Left lung (tissue), 10 donors: ENCODE results near the gene ATF1. TPM values are rescaled to one million over a fixed set of nuclear protein-coding genes. Genes with fewer than 3 reads are reported as not detected.
"Not testable (repeated sequence)": the region's sequence is repeated elsewhere in the genome, so short reads cannot be mapped to it uniquely, and the experiment has no call there.

Experiments used
- ATAC-seq: fragments of 200-7000 bp; cut with Tn5 transposase; one replicate; pipeline ENCODE4 v1.9.1; 2020; ENCODE audit warnings: moderate library complexity
- DNase-seq, 4 donors: peaks; one replicate each; pipeline ENCODE4 v3.0.0-alpha.2; 2013 to 2020
- H3K27ac ChIP-seq, 2 donors: fragments of 200-600 bp; sonication (generic) in 1 of 2; one replicate each; pipeline versions ENCODE4 v1.5.0 to v1.8.0; 2020 to 2021
- H3K27me3 ChIP-seq, 2 donors: fragments of 200-600 bp; sonication (generic) in 1 of 2; one replicate each; pipeline versions ENCODE4 v1.5.0 to v1.8.0; 2020 to 2021
- H3K36me3 ChIP-seq, 2 donors: fragments of 200-600 bp; sonication (generic) in 1 of 2; one replicate each; pipeline versions ENCODE4 v1.5.0 to v1.8.0; 2020 to 2021
- H3K4me1 ChIP-seq, 2 donors: fragments of 200-600 bp; one replicate each; pipeline ENCODE4 v1.8.0; 2021
- H3K4me3 ChIP-seq, 2 donors: fragments of 200-600 bp; sonication (generic) in 1 of 2; one replicate each; pipeline versions ENCODE4 v1.5.0 to v1.8.0; 2020 to 2021; ENCODE audit warnings: mild to moderate bottlenecking in 1 of 2
- H3K9me3 ChIP-seq, 2 donors: fragments of 200-600 bp; sonication (generic) in 1 of 2; one replicate each; pipeline versions ENCODE4 v1.5.0 to v1.8.0; 2020 to 2021
- intact Hi-C, 2 donors: fragments of 100-400 bp; cut with DNase I; formaldehyde crosslinking; loops; one replicate each; pipeline versions ENCODE4 v1.11.2 to v1.14.2; 2022
- polyA plus RNA-seq, 6 donors: library from polyadenylated mRNA; unstranded; fragments of 120-200 nt; gene quantifications; one replicate each; pipeline ENCODE4 v1.2.1, GENCODE V29; 2013; ENCODE audit not compliant: insufficient read length in 6 of 6
- total RNA-seq, 2 donors: library from RNA; stranded (reverse); fragmentation: NEBNext Ultra II Directional; extraction: Animal tissue kit (Norgen Biotek cat#: 25700); gene quantifications; one replicate each; pipeline ENCODE4 v1.2.1, GENCODE V29; 2021
- TF ChIP-seq, protein P1 (sequence below), 2 donors: fragments of 200-600 bp; sonication (generic) in 1 of 2; IDR thresholded peaks; one replicate each; pipeline versions ENCODE4 v1.5.0 to v1.8.0; 2021; ENCODE audit warnings: antibody characterized with exemption in 2 of 2
- donor health status: DM: no; HTN: yes; CAD: no.
- donor health status: DM: no; HTN: no; CAD: no.

ATF1 gene
- total and polyA plus RNA-seq, 8 donors: 33.0 to 56.4 (median 45.9) TPM

DNA sequence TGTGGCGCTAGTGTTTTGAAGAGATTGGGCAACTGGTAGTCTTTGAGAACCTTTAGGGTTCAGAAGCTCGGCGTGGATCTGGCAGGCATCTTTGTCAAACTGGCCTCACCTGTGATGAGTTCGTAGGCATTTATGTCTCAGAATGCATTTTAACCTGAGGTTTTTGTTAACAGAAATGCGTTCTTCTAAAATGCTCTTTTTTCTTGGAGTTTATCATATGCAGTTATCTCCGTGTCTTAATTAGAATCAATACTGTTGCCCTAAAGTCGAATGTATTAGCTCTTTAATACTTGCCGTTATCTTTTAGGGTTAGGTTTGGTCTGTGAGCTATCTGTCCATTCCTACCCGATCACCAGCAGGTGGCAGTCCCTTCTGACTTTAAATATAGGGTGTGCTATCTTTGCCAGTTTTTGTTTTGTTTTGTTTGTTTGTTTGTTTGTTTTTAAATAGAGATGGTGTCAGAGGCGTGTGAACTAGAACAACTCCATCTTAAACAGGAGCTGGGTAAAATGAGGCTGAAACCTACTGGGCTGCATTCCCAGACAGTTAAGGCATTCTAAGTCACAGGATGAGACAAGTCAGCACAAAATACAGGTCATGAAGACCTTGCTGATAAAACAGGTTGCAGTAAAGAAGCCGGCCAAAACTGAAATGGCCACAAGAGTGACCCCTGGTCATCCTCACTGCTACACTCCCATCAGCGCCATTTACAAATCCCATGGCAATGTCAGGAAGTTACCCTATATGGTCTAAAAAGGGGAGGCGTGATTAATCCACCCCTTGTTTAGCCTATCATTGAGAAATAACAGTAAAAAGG, 1.4 kb downstream of the ATF1 start:
- TF ChIP-seq, protein P1, sequence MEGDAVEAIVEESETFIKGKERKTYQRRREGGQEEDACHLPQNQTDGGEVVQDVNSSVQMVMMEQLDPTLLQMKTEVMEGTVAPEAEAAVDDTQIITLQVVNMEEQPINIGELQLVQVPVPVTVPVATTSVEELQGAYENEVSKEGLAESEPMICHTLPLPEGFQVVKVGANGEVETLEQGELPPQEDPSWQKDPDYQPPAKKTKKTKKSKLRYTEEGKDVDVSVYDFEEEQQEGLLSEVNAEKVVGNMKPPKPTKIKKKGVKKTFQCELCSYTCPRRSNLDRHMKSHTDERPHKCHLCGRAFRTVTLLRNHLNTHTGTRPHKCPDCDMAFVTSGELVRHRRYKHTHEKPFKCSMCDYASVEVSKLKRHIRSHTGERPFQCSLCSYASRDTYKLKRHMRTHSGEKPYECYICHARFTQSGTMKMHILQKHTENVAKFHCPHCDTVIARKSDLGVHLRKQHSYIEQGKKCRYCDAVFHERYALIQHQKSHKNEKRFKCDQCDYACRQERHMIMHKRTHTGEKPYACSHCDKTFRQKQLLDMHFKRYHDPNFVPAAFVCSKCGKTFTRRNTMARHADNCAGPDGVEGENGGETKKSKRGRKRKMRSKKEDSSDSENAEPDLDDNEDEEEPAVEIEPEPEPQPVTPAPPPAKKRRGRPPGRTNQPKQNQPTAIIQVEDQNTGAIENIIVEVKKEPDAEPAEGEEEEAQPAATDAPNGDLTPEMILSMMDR (IDR thresholded peaks at IDR 0.05): peak; percentile 59 to 60
- no peaks in the 10 kb centered on the region for H3K9me3 ChIP-seq
- peak overlapping the region; percentile 96 to 97 for H3K27ac ChIP-seq
- ATAC-seq: peak; percentile 50
- peak overlapping the region; percentile 97 to 99 for H3K4me3 ChIP-seq
- peaks cover 7 to 45% of the 10 kb centered on the region in 2 donors for H3K4me1 ChIP-seq
- peak in 2 of 4 donors; percentile 36 to 57 for DNase-seq
- no peaks in the 10 kb centered on the region for H3K27me3 ChIP-seq
- intact Hi-C loops: no loop called here
- peaks cover 0 to 2% of the 10 kb centered on the region in 2 donors for H3K36me3 ChIP-seq

DNA sequence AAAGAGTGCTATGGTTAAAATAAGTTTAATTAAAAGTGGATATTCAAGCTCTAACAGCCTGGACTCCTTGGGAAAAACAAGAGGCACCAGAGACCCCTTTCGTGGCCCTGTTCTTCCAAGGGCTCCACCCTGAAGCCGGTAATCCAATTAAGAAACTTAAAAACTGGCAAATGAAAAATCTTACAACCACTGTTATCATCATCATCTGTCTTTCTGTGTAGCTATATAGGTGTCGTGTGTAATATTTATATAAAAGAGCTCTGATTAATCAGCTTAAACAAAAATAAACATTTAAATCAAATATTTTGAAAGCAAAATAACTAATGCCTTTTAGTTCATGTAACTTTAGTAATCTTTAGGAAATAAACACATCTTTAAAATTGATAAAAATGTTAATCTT, 4.5 kb downstream of the ATF1 start:
- H3K4me1 ChIP-seq: peaks cover 3 to 24% of the 10 kb centered on the region in 2 donors
- DNase-seq (no peak), ATAC-seq (no peak)
- intact Hi-C loops: no loop called here
- H3K36me3 ChIP-seq: peaks cover 0 to 17% of the 10 kb centered on the region in 2 donors
- no peaks in the 10 kb centered on the region for H3K27me3 ChIP-seq
- TF ChIP-seq, protein P1 (IDR thresholded peaks at IDR 0.05): no peak
- H3K4me3 ChIP-seq: no peak overlapping the region
- H3K27ac ChIP-seq: peak overlapping the region; percentile 9 to 10
- H3K9me3 ChIP-seq: no peaks in the 10 kb centered on the region

DNA sequence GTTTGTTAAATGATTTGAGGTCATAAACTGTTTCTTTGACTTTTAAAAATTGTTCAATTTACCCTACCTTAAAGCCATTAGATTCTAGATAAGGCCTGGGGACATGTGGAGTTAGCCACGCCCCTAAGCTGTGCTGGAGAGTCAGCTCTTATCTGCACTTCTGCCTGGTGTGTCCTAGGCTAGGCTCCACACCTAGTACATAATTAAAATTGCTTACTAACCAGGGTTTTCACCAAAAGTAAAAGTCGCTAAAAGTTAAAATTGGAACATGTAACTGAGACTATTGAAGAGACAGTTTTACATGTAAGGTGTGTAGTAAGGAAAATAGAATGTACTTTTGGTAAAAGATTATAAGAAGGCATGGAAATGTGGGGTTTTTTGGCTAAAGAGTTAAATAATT, 4.9 kb downstream of the ATF1 start:
- H3K4me3 ChIP-seq, H3K9me3 ChIP-seq, intact Hi-C loops, H3K27me3 ChIP-seq, DNase-seq, H3K27ac ChIP-seq: not testable (repeated sequence)
- Histone ChIP-seq H3K4me1 (peaks cover 3 to 24% of the 10 kb centered on the region in 2 donors), H3K36me3 (peaks cover 0 to 17% of the 10 kb centered on the region in 2 donors)
- ATAC-seq: peak; percentile 15

DNA sequence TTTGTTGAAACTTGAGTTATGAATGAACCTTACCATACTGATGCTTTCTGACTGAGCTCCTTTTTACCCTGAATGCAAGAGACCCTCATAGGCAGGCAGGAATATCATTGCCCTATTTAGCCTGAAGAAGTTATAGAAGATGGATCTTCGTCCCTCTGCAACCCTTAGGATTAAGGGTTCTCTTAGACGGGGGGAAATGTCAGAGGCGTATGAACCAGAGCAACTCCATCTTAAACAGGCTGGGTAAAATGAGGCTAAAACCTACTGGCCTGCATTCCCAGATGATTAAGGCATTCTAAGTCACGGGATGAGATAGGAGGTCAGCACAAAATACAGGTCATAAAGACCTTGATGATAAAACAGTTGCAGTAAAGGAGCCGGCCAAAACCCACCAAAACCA, 7.5 kb downstream of the ATF1 start:
- no peak for DNase-seq
- H3K27ac ChIP-seq: no peak overlapping the region
- peaks cover 0 to 17% of the 10 kb centered on the region in 2 donors for H3K36me3 ChIP-seq
- ATAC-seq: no peak
- H3K4me3 ChIP-seq: no peak overlapping the region
- H3K4me1 ChIP-seq: peaks cover 3 to 8% of the 10 kb centered on the region in 2 donors
- H3K9me3 ChIP-seq: no peaks in the 10 kb centered on the region
- TF ChIP-seq, protein P1 (IDR thresholded peaks at IDR 0.05): no peak
- no peaks in the 10 kb centered on the region for H3K27me3 ChIP-seq
- intact Hi-C loops: no loop called here

DNA sequence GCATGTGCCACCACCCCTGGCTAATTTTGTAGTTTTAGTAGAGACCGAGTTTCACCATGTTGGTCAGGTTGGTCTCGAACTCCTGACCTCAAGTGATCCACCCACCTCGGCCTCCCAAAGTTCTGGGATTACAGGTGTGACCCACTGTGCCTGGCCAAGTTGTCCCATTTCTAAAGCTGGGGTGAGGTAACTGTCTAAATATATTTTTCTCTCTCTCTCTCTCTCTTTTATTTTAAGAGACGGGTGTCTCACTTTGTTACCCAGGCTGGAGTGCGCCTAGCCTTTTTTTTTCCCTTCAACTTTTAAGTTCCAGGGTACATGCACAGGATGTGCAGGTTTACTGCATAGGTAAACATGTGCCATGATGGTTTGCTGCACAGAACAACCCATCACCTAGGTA, 8.6 kb downstream of the ATF1 start:
- Histone ChIP-seq H3K27ac (no peak overlapping the region), H3K4me3 (no peak overlapping the region), H3K27me3 (no peaks in the 10 kb centered on the region), H3K36me3 (peaks cover 0 to 17% of the 10 kb centered on the region in 2 donors), H3K9me3 (no peaks in the 10 kb centered on the region), H3K4me1 (peaks cover under 1 to 3% of the 10 kb centered on the region in 2 donors)
- DNase-seq: no peak
- no peak for ATAC-seq
- TF ChIP-seq, protein P1 (IDR thresholded peaks at IDR 0.05): no peak
- intact Hi-C loops: no loop called here
